Measurements from ENCODE around the gene TPPP. TPM values are rescaled to one million over a fixed set of nuclear protein-coding genes. Genes with fewer than 3 reads are reported as not detected.

TPPP gene
- total RNA-seq, 1 donor from 2014 or later: not detected

DNA sequence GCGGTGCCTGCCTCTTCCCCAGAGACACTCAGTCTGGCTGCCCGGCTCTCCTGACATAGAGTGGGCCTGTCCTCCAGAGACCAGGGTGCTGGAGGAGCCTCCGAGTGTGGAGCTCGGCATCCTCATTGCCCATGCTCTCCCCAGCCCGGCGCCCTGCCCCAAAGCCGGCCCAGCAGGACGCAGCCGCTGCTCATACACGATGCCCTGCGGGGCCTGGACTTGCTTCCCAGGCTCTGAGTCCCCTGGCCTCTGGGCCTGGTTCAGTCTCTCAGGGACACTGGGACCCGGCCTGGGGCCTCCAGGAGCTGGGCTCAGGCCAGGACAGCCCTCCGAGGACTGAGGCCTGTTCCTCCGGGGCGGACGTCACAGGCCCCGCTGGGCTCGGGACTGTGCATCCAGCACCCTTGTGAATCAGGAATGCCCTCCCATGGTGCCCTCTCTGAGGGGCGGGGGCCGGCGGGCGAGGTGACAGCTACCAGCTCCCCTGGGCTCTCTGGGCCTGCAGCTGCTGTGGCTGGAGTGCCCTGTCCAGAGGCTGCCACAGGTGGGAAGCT, 23.2 kb downstream of the TPPP start:
- no peak for DNase-seq
- intact Hi-C loops (cut with micrococcal nuclease): loop anchor here (2.0 kb wide), 1 partner anchor 233 kb away; no protein-coding TSS in a partner anchor
- Mint-ChIP-seq H3K4me1 (peaks cover 3% of the 10 kb centered on the region), H3K9me3 (no peaks in the 10 kb centered on the region), H3K4me3 (no peak overlapping the region), H3K36me3 (ENCODE audit: low read depth) (peaks cover 9% of the 10 kb centered on the region), H3K27me3 (peaks cover 5% of the 10 kb centered on the region), H3K27ac (no peak overlapping the region)

DNA sequence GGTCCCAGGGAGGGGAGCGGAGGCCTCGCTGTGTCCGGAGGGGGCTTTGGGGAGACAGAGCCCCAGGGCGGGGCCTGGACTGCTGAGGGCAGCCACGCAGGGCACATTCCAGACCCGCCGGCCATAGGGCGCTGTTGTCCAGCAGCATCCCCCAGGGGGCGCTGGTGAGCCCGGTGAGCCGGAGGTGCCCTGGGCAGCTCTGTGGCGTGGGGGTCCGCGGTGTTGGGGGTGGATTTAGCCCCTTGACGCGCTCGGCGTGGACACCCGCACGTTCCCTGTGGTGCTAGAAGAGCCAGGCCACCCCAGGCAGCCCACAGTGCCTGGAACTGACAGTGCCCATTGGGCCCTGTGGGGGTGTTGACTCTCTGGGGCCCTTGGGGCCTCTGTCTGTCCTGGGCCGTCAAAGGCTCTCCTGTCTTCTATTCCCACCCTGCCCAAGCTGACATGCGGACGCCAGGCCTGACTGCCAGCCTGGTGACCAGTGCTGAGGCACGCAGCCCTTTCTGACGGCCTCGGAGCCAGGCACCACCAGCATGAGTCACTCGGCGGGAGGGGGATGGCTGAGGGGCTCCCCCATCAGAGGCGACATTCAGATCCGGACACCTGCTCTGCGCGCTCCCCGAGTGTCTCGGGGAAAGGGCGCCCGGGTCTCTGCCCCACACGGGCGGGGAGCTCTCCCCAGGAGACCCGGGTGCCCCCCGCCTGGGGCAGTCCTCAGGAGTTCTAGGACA, 23.9 kb downstream of the TPPP start:
- intact Hi-C loops (cut with micrococcal nuclease): no loop called here
- Mint-ChIP-seq H3K9me3 (no peaks in the 10 kb centered on the region), H3K27ac (no peak overlapping the region), H3K27me3 (peaks cover 5% of the 10 kb centered on the region), H3K4me1 (peaks cover 3% of the 10 kb centered on the region), H3K4me3 (no peak overlapping the region), H3K36me3 (ENCODE audit: low read depth) (peaks cover 9% of the 10 kb centered on the region)
- DNase-seq: peak; percentile 87

DNA sequence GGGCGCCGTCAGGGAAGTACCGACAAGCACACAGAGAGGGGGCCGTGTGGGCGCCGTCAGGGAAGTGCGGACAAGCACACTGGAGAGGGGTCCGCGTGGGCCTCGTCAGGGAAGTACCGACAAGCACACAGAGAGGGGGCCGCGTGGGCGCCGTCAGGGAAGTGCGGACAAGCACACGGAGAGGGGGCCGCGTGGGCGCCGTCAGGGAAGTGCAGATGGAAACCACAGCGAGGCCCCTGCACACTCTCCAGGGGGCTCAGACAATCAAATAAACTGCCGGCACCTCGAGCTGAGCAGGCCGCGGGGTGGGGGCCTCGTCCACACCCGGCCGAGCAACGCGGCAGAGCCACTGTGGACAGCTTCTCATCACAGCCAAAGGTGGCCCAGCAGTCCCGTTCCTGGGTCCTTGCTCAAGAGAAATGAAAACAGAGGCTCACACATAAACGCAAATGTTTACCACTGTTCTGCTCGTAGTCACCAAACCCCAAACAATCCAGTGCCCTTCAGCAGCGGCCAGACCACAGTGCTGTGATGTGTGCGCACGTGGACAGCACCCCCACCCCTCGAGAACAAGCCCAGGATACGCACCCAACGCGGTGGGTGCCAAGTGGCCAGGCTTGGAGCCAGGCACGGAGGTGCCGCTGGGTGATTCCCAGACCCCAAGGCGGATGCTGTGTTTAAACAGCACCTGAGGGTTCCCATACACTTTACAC, 24.7 kb downstream of the TPPP start:
- no peak overlapping the region for H3K4me3 Mint-ChIP-seq
- H3K27ac Mint-ChIP-seq: no peak overlapping the region
- peaks cover 12% of the 10 kb centered on the region for H3K36me3 Mint-ChIP-seq (ENCODE audit: low read depth)
- DNase-seq: no peak
- peaks cover 5% of the 10 kb centered on the region for H3K27me3 Mint-ChIP-seq
- H3K9me3 Mint-ChIP-seq: no peaks in the 10 kb centered on the region
- intact Hi-C loops (cut with micrococcal nuclease): no loop called here
- peaks cover 3% of the 10 kb centered on the region for H3K4me1 Mint-ChIP-seq

DNA sequence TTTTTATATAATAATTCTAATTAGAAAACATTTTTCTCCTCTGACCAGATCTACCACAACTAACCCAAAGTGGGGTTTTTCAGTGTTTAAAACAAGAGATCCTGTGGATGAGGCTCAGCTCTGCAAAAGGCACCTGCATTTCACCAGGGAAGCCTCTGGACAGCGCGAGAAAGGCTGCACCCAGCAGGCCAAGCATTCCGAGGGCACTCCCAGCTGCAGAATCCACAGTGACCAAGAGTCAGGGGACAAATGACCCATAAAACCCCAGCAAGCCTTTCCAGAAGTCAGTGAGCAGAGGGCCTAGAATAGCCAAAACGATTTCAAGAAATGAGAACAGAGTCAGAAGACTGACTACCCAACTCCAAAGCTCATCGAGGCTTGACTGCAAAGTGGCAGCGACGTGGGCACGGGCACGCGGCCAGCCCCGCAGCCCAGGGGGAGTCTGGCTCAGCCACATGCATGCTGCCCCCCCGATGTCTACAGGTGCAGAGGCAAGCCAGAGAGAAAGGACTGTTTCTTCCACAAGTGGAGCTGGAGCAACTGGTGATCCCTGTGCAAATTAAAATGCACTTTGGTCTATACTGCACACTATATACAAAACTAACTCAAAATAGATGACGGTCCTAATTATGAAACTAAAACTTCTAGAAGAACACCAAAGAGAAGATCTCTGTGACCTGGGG, 26.2 kb downstream of the TPPP start:
- Mint-ChIP-seq H3K4me3 (no peak overlapping the region), H3K36me3 (ENCODE audit: low read depth) (peaks cover 12% of the 10 kb centered on the region), H3K27me3 (no peaks in the 10 kb centered on the region), H3K9me3 (no peaks in the 10 kb centered on the region), H3K4me1 (no peaks in the 10 kb centered on the region), H3K27ac (no peak overlapping the region)
- no peak for DNase-seq
- intact Hi-C loops (cut with micrococcal nuclease): no loop called here

DNA sequence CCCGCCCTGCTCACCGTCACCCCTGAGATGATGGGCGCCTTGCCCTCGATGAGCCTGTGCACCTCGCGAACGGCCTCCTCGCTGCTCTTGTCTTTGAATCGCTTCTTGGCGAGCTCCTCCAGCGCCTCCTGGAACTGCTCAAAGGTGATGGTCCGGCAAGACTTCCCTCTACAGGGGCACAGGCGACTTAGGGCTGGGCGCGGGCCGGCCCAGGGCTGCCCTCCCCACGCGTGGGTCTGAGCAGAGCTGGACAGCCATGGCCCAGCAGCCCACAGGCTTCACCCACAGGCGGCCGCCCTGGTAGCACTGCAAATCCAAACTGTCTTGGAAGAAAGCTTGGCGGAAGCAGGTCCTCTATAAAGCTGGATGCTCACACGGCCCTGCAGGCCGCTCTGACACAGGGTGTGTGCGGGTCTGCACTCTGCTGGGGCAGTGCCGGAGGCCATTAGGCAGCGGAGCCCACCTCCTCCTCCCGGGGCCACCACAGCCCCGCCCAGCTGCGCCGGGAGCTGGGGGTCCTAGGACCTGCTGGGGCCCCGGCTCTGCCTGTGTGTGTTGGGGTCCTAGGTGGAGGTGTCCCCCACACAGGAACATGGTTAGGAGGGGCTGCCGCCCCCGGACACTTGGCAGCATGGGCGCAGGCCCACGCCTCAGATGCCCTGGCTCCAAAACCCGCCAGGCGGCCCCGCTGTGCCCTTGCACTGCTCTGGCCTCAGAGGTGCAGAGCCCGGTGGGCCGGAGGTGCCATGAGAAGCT, 27.0 kb downstream of the TPPP start:
- no peaks in the 10 kb centered on the region for H3K9me3 Mint-ChIP-seq
- peaks cover 14% of the 10 kb centered on the region for H3K36me3 Mint-ChIP-seq (ENCODE audit: low read depth)
- intact Hi-C loops (cut with micrococcal nuclease): no loop called here
- H3K4me3 Mint-ChIP-seq: no peak overlapping the region
- no peak for DNase-seq
- no peak overlapping the region for H3K27ac Mint-ChIP-seq
- no peaks in the 10 kb centered on the region for H3K4me1 Mint-ChIP-seq
- H3K27me3 Mint-ChIP-seq: no peaks in the 10 kb centered on the region

DNA sequence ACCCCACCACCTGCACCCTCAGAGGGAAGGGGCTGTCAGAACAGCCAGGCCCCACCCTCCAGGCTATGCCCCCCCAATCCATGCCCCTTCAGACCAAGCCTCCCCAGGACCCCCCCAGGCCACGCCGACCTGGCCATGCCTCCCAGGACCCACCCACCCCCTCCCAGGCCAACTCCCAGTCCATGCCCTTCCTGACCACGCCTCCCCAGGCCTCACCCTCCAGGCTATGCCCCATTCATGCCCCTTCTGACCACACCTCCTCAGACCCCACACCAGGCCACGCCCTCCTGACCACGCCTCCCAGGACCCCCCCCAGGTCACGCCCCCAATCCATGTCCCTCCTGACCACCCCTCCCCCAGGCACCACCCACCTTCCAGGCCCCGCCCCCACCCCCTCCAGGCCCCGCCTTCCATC, 27.6 kb downstream of the TPPP start:
- no peak for DNase-seq
- intact Hi-C loops (cut with micrococcal nuclease): no loop called here
- Mint-ChIP-seq H3K27ac (no peak overlapping the region), H3K4me3 (no peak overlapping the region), H3K27me3 (no peaks in the 10 kb centered on the region), H3K9me3 (no peaks in the 10 kb centered on the region), H3K36me3 (ENCODE audit: low read depth) (peaks cover 17% of the 10 kb centered on the region), H3K4me1 (no peaks in the 10 kb centered on the region)

DNA sequence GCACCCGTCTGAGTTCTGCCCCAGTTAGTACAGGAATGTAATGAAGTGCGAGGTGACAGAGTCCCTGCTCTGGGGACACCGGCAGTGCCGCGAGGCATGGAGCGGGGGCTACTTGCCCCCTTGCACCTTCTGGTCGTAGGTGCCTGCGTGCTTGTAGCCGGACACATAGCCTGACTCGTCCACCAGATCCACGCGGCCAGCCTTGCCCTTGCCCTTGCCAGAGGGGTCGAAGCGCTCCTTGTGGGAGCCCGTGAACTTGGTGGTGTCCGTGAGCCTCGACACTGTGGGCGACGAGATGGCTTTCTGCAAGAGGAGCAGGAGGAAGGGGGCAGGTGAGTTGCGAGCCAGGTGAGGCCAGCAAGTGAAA, 28.2 kb downstream of the TPPP start:
- Mint-ChIP-seq H3K9me3 (no peaks in the 10 kb centered on the region), H3K27ac (no peak overlapping the region), H3K4me3 (no peak overlapping the region), H3K36me3 (ENCODE audit: low read depth) (peaks cover 22% of the 10 kb centered on the region), H3K27me3 (no peaks in the 10 kb centered on the region), H3K4me1 (no peaks in the 10 kb centered on the region)
- intact Hi-C loops (cut with micrococcal nuclease): no loop called here
- no peak for DNase-seq

DNA sequence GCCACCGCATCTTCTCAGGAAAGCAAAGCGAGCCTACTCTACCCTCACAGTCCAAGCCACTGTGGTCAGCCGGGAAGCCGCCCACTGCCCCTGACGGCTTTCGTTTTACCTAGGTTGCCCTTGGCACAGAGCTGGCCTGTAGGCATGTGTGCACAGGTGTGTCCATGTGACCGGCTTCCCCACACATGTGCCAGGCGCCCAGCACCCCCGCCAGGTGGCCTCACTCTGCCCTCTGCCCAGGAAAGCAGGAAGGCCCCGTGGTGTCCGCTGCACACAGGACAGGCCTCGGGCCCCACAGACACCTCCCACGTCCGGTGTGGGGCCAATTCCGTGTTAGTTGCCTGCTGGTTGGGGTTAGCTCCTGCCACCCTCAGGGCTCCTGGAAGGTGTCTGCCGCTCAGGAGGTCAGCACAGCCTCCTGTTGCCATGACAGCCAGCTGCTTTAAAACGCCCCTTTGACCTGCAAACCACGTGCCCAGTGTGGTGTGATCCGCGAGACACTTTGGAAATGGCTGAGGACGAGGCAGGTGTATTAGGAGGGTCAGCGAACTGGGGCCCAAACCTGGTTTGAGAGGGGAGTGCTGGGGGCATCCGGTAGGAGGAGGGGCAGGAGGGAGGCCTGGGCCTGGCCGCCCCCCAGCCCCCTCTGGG, 28.7 kb downstream of the TPPP start:
- H3K27me3 Mint-ChIP-seq: no peaks in the 10 kb centered on the region
- H3K4me1 Mint-ChIP-seq: no peaks in the 10 kb centered on the region
- no peaks in the 10 kb centered on the region for H3K9me3 Mint-ChIP-seq
- no peak overlapping the region for H3K4me3 Mint-ChIP-seq
- peaks cover 24% of the 10 kb centered on the region for H3K36me3 Mint-ChIP-seq (ENCODE audit: low read depth)
- no peak for DNase-seq
- intact Hi-C loops (cut with micrococcal nuclease): no loop called here
- no peak overlapping the region for H3K27ac Mint-ChIP-seq

DNA sequence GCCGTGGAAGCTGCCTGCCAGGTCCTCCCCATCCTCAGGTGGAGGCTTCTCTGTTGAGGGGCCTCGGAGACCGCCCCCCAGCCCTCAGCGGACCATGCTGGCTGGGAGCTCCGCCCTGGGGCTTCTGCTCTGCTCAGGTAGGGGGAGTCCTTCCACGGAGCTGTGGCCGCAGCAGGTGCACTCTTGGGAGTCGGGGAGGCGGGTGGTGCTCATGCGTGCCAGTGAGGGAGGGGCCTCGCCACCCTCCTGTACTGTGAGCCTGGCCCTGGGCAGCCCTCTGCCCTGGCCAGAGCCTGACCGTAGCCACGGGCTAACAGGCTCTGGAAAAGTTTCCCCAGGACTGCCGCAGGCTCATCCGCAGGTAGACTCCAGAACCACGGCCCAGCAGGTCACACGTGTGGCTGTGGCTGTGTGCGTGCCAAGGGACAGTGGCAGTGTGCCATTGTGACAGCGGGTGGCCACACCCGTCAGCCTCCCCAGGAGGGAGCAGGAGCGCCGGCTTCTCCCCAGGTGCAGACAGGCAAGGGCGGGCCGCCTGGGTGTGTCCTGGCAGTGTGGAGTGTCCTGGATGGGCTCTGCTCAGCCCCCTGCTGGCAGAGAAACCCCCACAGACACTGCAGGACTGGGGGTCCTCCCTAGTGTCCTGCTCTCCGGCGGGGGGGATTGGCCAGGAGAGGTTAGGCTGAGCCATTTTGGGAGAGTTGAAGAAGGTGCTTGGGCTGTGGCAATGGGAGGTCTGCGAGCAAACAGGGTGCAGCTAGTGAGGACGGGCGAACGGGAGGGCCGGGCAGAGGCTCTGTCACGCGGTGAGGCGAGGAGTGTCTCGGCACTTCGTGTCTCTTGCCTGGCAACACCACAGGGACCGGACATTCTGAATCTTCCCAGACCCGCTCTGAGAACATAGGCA, 29.5 kb downstream of the TPPP start:
- Mint-ChIP-seq H3K27me3 (no peaks in the 10 kb centered on the region), H3K4me1 (no peaks in the 10 kb centered on the region), H3K27ac (no peak overlapping the region), H3K4me3 (no peak overlapping the region), H3K9me3 (no peaks in the 10 kb centered on the region), H3K36me3 (ENCODE audit: low read depth) (peaks cover 29% of the 10 kb centered on the region)
- DNase-seq: no peak
- intact Hi-C loops (cut with micrococcal nuclease): no loop called here

DNA sequence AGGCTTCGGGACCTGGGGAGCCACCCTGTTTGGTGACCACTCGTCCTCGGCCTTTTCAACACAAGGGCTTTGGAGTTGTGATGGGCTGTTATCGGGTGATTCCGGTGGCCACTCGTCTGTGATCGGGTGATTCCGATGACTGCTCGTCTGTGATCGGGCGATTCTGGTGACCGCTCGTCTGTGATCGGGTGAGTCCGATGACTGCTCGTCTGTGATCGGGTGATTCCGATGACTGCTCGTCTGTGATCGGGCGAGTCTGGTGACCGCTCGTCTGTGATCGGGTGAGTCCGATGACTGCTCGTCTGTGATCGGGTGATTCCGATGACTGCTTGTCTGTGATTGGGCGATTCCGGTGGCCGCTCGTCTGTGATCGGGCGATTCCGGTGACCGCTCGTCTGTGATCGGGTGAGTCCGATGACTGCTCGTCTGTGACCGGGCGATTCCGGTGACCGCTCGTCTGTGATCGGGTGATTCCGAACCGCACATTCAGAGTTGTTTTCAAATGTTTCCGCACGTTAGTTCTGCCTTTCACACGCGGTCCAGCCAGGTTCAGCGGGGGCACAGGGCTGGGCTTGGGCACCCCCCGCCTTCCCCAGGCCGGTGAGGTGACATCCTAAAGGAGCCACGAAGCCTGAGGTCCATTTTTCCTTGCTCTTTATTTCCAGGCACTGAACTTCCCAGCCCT, 30.3 kb downstream of the TPPP start:
- Mint-ChIP-seq H3K4me1 (no peaks in the 10 kb centered on the region), H3K9me3 (no peaks in the 10 kb centered on the region), H3K4me3 (no peak overlapping the region), H3K36me3 (ENCODE audit: low read depth) (peaks cover 30% of the 10 kb centered on the region), H3K27ac (no peak overlapping the region), H3K27me3 (no peaks in the 10 kb centered on the region)
- intact Hi-C loops (cut with micrococcal nuclease): no loop called here
- DNase-seq: no peak

DNA sequence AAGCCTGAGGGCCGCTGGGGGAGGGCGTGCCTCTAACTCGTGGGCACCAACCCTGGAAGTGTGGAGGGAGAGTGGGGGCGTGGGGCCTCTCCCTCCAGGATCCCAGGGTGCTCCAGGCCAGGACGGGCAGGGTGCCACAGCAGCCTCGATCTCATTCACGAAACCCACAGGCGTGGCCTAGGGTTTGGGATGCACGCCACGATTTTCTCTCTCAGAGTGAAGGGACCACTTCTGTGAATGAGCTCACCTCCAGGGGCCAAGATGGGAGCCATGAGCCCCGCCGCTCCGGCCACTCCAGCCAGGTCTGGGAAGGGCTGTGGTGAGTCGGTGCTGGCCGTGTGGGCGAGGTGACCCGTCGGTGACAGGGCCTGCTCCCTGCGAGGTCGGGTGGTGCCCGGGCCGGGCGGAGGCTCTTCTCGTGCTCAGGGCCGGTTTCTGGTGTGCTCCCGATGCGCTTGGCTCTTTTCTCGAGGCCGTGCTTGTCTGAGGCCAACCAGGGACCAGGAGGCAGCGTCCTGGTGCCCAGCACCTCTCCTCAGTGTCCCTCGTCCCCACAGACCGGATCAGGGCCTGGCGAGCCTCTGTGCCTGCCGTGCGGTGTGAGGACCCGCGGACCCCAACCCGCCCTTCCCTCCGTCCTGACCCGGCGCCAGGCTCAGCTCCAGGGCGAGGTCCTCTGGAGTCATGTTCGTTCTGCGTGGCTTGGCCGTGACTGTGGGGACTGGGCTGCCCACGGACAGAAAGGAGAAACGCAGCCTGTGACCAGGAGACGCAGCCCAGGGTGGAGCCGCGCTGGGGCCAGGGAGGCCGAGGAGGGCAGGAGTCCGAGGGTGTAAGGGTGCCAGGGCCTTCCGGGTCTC, 31.0 kb downstream of the TPPP start:
- H3K27me3 Mint-ChIP-seq: no peaks in the 10 kb centered on the region
- no peaks in the 10 kb centered on the region for H3K4me1 Mint-ChIP-seq
- H3K27ac Mint-ChIP-seq: no peak overlapping the region
- no peak overlapping the region for H3K4me3 Mint-ChIP-seq
- peaks cover 30% of the 10 kb centered on the region for H3K36me3 Mint-ChIP-seq (ENCODE audit: low read depth)
- intact Hi-C loops (cut with micrococcal nuclease): no loop called here
- no peak for DNase-seq
- H3K9me3 Mint-ChIP-seq: no peaks in the 10 kb centered on the region
